ENCODE measurements around the gene ANKIB1.

Gene ANKIB1

GRCh38 chr7:92292981-92293380, 47.2 kb downstream of the ANKIB1 start:
- TF ChIP-seq GATA3 (IDR thresholded peaks at IDR 0.05; ENCODE audit: low read depth, low read length) (no peak), GATA2 (IDR thresholded peaks at IDR 0.05; ENCODE audit: low read depth, low read length) (no peak)

DNA sequence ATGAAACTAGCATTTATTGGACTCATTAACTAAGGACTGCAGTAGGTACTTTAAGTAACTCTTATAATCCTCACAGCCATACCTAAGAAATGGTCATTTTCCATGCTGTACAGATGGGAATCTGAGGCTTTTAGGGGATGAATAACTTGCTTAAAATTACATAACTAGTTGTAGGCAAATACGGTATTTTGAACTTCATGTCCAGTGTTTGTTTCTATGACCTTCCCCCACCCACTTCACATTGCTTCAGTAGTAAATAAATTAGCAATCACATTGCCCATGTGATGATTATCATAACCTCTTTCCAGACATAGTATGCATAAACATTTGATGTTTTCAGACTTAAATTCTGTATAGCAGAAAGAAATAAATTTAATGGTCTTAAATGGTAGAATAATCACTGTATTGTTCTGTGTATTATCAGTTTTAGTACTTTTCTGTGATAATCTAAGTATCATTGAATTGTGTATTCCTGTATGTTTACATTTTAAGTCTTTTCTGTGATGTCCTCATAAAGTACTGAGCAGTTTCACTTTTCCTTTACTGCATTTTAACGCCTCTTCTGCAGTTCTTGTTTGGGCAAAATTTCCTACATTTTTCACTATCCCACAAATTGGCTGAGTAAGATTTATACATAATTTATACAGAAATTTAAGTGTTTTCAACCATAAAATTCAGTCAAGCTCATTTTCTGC, 48.3 kb downstream of the ANKIB1 start:
- no peak for TF ChIP-seq GATA3 (IDR thresholded peaks at IDR 0.05; ENCODE audit: low read depth, low read length)
- no peak for TF ChIP-seq GATA2 (IDR thresholded peaks at IDR 0.05; ENCODE audit: low read depth, low read length)

DNA sequence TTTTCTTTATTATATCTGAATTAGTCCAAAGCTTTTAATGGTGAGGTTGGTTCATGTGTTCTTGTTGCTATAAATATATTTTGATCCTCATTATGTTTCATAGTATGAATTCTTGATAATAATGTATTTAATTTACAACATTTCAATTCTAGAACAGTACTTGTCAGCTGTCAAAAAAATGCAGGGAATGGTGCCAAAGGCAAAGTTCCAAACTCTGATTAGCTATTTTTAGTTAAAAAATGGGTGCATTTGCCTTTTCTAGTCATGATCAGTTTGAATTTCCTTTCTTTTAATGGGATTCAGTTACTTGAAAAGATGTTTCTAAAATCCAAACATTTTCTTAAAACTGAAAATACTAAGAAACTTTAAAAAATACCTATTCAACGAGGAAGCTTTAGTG, 49.6 kb downstream of the ANKIB1 start:
- TF ChIP-seq GATA2 (IDR thresholded peaks at IDR 0.05; ENCODE audit: low read depth, low read length), result no peak
- no peak for TF ChIP-seq GATA3 (IDR thresholded peaks at IDR 0.05; ENCODE audit: low read depth, low read length)

GRCh38 chr7:92296235-92296634, 50.5 kb downstream of the ANKIB1 start:
- TF ChIP-seq GATA2 (IDR thresholded peaks at IDR 0.05; ENCODE audit: low read depth, low read length) (no peak), GATA3 (IDR thresholded peaks at IDR 0.05; ENCODE audit: low read depth, low read length) (no peak)

DNA sequence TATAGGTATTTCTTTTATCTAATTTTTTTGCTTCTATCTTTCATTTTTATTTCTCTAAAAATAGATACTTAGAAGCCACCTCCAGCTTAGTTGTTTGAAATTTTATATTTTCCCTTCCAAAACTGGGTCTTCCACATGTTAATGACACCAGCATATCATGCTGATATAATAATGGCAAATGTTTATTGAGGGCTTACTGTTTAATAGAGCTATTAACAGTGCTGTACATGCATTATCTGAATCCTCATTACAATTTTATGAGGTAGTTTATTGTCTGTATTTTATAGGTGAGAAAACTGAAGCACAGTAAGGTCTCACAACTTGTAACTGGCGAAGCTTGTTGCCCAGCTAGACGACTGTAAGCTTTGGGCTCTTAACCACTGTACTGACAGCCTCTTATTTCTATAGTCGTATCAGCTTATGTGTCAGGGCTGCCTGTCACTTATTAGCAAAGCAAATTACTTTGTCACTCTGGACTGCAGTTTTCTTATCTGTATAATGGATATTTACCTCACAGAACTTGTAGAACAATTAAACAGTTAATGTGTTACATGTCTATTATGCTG, 51.2 kb downstream of the ANKIB1 start:
- no peak for TF ChIP-seq GATA2 (IDR thresholded peaks at IDR 0.05; ENCODE audit: low read depth, low read length)
- TF ChIP-seq GATA3 (IDR thresholded peaks at IDR 0.05; ENCODE audit: low read depth, low read length), result no peak

GRCh38 chr7:92297736-92298135, 52.0 kb downstream of the ANKIB1 start:
- TF ChIP-seq GATA2 (IDR thresholded peaks at IDR 0.05; ENCODE audit: low read depth, low read length) (no peak), GATA3 (IDR thresholded peaks at IDR 0.05; ENCODE audit: low read depth, low read length) (no peak)

DNA sequence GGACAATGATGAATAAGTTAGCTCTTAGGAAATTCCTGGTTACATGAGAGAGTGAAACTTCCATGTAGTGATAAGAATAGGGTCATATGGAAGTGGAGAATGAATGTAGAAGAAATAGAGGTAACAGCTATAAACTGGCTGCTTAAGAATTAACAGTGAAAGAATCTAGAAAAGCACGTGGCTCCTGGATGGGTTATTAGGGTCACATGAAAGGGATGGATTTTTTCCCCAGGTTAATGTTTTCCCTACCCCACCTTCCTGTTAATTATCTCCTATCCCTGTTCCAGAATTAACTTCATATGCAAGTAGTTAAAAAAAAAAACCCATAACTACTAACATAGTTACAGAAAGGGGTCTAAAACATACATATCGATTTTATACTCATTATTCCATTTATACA, 58.0 kb downstream of the ANKIB1 start:
- TF ChIP-seq GATA2 (IDR thresholded peaks at IDR 0.05; ENCODE audit: low read depth, low read length), result no peak

- TF ChIP-seq GATA3 (IDR thresholded peaks at IDR 0.05; ENCODE audit: low read depth, low read length), result peak; percentile 14; the same call in 1 of the 2 replicates
- TF ChIP-seq GATA2 (IDR thresholded peaks at IDR 0.05; ENCODE audit: low read depth, low read length), result no peak
Observed at GRCh38 chr7:92304406-92304893, 58.7 kb downstream of the ANKIB1 start.

DNA sequence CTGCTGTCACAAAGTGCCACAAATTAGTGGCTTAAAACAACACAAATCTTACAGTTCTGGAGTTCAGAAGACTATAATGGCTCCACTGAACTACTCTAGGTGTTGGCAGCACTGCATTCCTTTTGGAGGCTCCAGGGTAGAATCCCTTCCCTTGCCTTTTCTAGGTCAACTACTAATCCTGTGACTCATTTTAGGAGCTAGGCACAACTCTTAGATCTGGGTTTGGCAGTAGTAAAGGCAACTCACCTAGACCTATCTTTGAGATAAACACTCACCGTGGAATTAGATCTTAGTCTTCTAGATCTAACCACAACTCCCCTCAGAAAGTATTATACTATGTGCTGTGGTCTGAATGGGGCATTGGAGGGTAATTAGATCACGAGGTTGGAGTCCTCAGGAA, 60.4 kb downstream of the ANKIB1 start:
- TF ChIP-seq GATA2 (IDR thresholded peaks at IDR 0.05; ENCODE audit: low read depth, low read length) (no peak), GATA3 (IDR thresholded peaks at IDR 0.05; ENCODE audit: low read depth, low read length) (no peak)

DNA sequence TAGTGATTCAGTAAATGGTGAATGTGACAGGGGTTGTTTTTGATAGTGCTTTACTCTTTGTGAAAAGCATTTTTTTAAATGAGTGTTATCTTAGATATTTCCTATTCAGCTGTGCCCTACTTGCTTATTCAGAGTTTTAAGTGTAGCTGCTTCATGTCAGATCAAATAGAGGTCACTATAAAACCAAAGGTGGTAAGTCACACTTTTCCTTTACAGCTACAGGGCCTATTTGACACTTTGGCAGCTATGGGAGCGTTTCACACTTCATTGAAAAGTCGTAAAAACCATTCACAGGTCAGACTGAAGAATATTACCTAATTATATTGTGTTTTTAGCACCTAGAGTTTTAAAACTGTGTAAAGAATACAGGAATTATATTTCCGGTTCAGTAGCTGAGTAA, 67.3 kb downstream of the ANKIB1 start:
- TF ChIP-seq GATA3 (IDR thresholded peaks at IDR 0.05; ENCODE audit: low read depth, low read length), result no peak
- no peak for TF ChIP-seq GATA2 (IDR thresholded peaks at IDR 0.05; ENCODE audit: low read depth, low read length)

DNA sequence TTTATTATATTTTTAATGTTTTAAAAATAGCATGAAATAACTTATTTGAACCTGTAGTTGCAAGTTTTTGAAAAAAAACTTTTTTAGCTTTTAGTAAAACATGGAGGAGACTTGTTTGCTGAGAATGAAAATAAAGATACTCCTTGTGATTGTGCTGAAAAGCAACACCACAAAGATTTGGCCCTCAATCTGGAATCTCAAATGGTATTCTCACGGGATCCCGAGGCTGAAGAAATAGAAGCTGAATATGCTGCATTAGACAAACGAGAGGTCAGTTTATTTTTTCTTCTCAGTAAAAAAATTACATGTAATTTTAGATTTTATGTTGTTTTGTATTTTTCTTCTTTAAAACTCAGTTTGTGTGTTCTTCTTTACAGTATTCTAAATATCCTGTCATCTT, 73.5 kb downstream of the ANKIB1 start:
- TF ChIP-seq GATA2 (IDR thresholded peaks at IDR 0.05; ENCODE audit: low read depth, low read length) (no peak), GATA3 (IDR thresholded peaks at IDR 0.05; ENCODE audit: low read depth, low read length) (no peak)

GRCh38 chr7:92325173-92325572, 79.4 kb downstream of the ANKIB1 start:
- TF ChIP-seq GATA2 (IDR thresholded peaks at IDR 0.05; ENCODE audit: low read depth, low read length), result no peak
- no peak for TF ChIP-seq GATA3 (IDR thresholded peaks at IDR 0.05; ENCODE audit: low read depth, low read length)

- TF ChIP-seq GATA2 (IDR thresholded peaks at IDR 0.05; ENCODE audit: low read depth, low read length) (no peak), GATA3 (IDR thresholded peaks at IDR 0.05; ENCODE audit: low read depth, low read length) (no peak)
Observed at GRCh38 chr7:92325858-92326257, 80.1 kb downstream of the ANKIB1 start.

DNA sequence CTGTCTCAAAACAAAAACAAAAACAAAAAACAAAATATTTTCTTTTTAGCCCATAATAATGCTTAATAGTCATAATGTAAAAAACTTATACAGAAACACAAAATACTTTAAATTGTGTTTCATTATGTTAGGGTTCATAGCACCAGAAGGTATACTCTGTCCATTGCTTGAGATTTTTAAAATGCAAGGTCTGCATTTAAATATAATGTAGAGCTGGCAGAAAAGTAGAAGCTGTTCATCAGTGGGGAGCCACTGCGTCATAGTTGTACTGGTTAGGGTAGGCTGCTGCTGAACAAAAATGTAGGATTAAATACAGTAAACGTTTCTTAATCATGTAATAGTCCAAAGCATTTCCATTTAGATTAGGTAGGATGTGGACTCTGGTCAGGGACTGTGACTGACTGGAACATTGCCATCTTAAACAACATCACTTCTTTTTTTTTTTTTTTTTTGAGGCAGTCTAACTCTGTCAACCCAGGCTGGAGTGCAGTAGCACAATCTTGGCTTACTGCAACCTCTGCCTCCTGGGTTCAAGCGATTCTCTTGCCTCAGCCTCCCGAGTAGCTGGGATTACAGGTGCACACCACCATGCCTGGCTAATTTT, 85.2 kb downstream of the ANKIB1 start:
- no peak for TF ChIP-seq GATA2 (IDR thresholded peaks at IDR 0.05; ENCODE audit: low read depth, low read length)
- no peak for TF ChIP-seq GATA3 (IDR thresholded peaks at IDR 0.05; ENCODE audit: low read depth, low read length)

- TF ChIP-seq GATA2 (IDR thresholded peaks at IDR 0.05; ENCODE audit: low read depth, low read length) (no peak), GATA3 (IDR thresholded peaks at IDR 0.05; ENCODE audit: low read depth, low read length) (no peak)
Observed at GRCh38 chr7:92331508-92331907, 85.7 kb downstream of the ANKIB1 start.

Measured in SH-SY5Y (cell line).